ENCODE data around the gene UBE2G1. TPM values are rescaled to one million over a fixed set of nuclear protein-coding genes. Genes with fewer than 3 reads are reported as not detected.

Gene UBE2G1
- total and polyA plus RNA-seq, 2 of the 13 experiments (the other 11 are each of a cell fraction or from before 2014, with no cell fraction given), result 27.9 to 42.6 TPM

DNA sequence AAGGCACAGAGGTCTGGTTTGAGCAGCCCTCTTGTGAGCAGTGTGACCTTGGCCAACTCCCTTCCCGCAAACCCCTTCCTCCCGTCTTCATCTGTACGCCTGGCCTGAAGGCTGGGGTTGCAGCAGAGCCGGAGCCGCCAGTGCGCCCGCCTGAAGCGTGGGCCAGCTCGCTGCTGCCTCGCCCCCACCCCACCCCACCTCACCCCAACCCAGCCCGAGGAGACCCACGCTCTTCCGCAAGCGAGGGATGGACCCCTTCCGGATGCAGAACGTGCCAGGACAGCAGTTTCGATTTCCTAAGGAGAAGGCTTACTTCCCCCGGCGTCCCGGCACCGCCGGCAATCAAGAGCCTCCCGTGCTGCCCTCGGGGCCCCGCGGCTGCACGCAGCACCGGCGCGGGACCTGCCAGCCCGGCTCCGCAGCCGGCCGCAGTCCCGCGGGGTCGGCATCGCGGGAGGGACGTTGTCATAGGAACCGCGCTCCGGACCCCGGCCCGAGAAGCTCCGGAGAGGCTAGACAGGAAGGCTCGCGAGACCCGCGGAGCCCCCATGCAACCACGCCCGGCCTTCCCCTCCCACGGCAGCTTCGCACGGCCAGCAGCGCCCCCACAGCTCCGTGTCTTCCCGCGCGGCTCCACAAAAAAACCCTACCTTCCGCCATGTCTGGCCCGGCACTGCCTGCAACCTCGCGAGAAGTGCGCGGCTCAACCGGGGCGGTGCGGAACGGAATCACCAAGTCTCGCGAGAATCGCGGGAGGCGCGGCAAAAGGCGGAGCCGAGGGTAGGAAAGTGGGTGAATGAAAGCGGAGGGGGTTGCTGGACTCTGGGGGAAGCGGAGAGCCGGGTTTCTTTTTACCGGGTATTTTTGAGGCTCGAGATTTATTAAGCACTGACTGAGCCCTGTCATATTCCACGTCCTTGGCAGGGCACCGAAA, 102.9 kb downstream of the UBE2G1 start, which contains the start of gene ANKFY1 (continued):
- TF ChIP-seq, protein P1, sequence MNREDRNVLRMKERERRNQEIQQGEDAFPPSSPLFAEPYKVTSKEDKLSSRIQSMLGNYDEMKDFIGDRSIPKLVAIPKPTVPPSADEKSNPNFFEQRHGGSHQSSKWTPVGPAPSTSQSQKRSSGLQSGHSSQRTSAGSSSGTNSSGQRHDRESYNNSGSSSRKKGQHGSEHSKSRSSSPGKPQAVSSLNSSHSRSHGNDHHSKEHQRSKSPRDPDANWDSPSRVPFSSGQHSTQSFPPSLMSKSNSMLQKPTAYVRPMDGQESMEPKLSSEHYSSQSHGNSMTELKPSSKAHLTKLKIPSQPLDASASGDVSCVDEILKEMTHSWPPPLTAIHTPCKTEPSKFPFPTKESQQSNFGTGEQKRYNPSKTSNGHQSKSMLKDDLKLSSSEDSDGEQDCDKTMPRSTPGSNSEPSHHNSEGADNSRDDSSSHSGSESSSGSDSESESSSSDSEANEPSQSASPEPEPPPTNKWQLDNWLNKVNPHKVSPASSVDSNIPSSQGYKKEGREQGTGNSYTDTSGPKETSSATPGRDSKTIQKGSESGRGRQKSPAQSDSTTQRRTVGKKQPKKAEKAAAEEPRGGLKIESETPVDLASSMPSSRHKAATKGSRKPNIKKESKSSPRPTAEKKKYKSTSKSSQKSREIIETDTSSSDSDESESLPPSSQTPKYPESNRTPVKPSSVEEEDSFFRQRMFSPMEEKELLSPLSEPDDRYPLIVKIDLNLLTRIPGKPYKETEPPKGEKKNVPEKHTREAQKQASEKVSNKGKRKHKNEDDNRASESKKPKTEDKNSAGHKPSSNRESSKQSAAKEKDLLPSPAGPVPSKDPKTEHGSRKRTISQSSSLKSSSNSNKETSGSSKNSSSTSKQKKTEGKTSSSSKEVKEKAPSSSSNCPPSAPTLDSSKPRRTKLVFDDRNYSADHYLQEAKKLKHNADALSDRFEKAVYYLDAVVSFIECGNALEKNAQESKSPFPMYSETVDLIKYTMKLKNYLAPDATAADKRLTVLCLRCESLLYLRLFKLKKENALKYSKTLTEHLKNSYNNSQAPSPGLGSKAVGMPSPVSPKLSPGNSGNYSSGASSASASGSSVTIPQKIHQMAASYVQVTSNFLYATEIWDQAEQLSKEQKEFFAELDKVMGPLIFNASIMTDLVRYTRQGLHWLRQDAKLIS (CRISPR knock-in tag; IDR thresholded peaks at IDR 0.05), result no peak
- TF ChIP-seq, protein P2, sequence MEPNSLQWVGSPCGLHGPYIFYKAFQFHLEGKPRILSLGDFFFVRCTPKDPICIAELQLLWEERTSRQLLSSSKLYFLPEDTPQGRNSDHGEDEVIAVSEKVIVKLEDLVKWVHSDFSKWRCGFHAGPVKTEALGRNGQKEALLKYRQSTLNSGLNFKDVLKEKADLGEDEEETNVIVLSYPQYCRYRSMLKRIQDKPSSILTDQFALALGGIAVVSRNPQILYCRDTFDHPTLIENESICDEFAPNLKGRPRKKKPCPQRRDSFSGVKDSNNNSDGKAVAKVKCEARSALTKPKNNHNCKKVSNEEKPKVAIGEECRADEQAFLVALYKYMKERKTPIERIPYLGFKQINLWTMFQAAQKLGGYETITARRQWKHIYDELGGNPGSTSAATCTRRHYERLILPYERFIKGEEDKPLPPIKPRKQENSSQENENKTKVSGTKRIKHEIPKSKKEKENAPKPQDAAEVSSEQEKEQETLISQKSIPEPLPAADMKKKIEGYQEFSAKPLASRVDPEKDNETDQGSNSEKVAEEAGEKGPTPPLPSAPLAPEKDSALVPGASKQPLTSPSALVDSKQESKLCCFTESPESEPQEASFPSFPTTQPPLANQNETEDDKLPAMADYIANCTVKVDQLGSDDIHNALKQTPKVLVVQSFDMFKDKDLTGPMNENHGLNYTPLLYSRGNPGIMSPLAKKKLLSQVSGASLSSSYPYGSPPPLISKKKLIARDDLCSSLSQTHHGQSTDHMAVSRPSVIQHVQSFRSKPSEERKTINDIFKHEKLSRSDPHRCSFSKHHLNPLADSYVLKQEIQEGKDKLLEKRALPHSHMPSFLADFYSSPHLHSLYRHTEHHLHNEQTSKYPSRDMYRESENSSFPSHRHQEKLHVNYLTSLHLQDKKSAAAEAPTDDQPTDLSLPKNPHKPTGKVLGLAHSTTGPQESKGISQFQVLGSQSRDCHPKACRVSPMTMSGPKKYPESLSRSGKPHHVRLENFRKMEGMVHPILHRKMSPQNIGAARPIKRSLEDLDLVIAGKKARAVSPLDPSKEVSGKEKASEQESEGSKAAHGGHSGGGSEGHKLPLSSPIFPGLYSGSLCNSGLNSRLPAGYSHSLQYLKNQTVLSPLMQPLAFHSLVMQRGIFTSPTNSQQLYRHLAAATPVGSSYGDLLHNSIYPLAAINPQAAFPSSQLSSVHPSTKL (CRISPR knock-in tag; IDR thresholded peaks at IDR 0.05), result peak; percentile 30; the same call in 1 of the 2 replicates
- TF ChIP-seq NFYB (CRISPR knock-in tag; IDR thresholded peaks at IDR 0.05) (no peak), ZNF224 (CRISPR knock-in tag; IDR thresholded peaks at IDR 0.05) (0 out of 2 replicates have a peak, but pooled peaks have one; percentile 29), ZNF761 (CRISPR knock-in tag; conservative IDR thresholded peaks at IDR 0.05) (peak; percentile 88), ZMAT3 (CRISPR knock-in tag; conservative IDR thresholded peaks at IDR 0.05) (no peak), CREM (IDR thresholded peaks at IDR 0.05) (no peak), CREM (CRISPR knock-in tag; IDR thresholded peaks at IDR 0.05) (no peak), NR2F1 (CRISPR knock-in tag; IDR thresholded peaks at IDR 0.05) (no peak), JUND (CRISPR knock-in tag; IDR thresholded peaks at IDR 0.05) (no peak), KDM1A (CRISPR knock-in tag; IDR thresholded peaks at IDR 0.05) (no peak), DR1 (CRISPR knock-in tag; IDR thresholded peaks at IDR 0.05) (peak; percentile 90), ZNF501 (CRISPR knock-in tag; IDR thresholded peaks at IDR 0.05) (peak; percentile 82; the same call in 1 of the 2 replicates), ZSCAN21 (CRISPR knock-in tag; IDR thresholded peaks at IDR 0.05; ENCODE audit: borderline replicate concordance) (no peak; the same call in 1 of the 2 replicates), ZNF607 (CRISPR knock-in tag; IDR thresholded peaks at IDR 0.05; ENCODE audit: borderline replicate concordance) (peak; percentile 76; the same call in 1 of the 2 replicates), XBP1 (CRISPR knock-in tag; IDR thresholded peaks at IDR 0.05) (no peak), KDM2A (CRISPR knock-in tag; IDR thresholded peaks at IDR 0.05; ENCODE audit: borderline replicate concordance, low read depth) (peak; percentile 97), MXD4 (CRISPR knock-in tag; IDR thresholded peaks at IDR 0.05) (no peak)
- TF ChIP-seq, protein P3, sequence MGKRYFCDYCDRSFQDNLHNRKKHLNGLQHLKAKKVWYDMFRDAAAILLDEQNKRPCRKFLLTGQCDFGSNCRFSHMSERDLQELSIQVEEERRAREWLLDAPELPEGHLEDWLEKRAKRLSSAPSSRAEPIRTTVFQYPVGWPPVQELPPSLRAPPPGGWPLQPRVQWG (CRISPR knock-in tag; IDR thresholded peaks at IDR 0.05; ENCODE audit: borderline replicate concordance, low read depth), result no peak
- TF ChIP-seq, protein P4, sequence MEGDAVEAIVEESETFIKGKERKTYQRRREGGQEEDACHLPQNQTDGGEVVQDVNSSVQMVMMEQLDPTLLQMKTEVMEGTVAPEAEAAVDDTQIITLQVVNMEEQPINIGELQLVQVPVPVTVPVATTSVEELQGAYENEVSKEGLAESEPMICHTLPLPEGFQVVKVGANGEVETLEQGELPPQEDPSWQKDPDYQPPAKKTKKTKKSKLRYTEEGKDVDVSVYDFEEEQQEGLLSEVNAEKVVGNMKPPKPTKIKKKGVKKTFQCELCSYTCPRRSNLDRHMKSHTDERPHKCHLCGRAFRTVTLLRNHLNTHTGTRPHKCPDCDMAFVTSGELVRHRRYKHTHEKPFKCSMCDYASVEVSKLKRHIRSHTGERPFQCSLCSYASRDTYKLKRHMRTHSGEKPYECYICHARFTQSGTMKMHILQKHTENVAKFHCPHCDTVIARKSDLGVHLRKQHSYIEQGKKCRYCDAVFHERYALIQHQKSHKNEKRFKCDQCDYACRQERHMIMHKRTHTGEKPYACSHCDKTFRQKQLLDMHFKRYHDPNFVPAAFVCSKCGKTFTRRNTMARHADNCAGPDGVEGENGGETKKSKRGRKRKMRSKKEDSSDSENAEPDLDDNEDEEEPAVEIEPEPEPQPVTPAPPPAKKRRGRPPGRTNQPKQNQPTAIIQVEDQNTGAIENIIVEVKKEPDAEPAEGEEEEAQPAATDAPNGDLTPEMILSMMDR (CRISPR knock-in tag; IDR thresholded peaks at IDR 0.05), result peak; percentile 58

All from HepG2 (cell line).